ENCODE results near the gene PROP1.
"Not testable (repeated sequence)": the region's sequence is repeated elsewhere in the genome, so short reads cannot be mapped to it uniquely, and the experiment has no call there.

DNA sequence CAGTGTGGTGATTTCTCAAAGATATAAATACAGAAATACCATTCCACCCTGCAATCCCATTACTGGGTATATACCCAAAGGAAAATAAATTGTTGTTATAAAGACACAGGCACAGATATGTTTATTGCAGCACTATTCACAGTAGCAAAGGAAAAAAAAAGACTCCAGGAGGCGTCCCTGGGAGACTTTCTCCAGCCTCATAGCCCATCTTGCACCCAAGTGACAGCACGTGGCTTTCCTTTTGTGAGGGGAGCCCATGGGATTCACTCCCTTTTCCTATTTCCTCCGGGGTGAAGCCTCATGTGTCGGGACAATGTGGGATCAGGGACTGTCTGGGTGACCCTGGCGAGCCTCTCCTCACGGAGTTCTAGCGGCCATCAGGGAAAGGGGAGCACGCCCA lies 18.4 kb downstream of the PROP1 start:
- TF ChIP-seq, protein P1, sequence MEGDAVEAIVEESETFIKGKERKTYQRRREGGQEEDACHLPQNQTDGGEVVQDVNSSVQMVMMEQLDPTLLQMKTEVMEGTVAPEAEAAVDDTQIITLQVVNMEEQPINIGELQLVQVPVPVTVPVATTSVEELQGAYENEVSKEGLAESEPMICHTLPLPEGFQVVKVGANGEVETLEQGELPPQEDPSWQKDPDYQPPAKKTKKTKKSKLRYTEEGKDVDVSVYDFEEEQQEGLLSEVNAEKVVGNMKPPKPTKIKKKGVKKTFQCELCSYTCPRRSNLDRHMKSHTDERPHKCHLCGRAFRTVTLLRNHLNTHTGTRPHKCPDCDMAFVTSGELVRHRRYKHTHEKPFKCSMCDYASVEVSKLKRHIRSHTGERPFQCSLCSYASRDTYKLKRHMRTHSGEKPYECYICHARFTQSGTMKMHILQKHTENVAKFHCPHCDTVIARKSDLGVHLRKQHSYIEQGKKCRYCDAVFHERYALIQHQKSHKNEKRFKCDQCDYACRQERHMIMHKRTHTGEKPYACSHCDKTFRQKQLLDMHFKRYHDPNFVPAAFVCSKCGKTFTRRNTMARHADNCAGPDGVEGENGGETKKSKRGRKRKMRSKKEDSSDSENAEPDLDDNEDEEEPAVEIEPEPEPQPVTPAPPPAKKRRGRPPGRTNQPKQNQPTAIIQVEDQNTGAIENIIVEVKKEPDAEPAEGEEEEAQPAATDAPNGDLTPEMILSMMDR (IDR thresholded peaks at IDR 0.05 in 4 of 5, conservative IDR thresholded peaks at IDR 0.05 in 1 of 5), result not testable (repeated sequence)
- not testable (repeated sequence) for TF ChIP-seq POLR2A (IDR thresholded peaks at IDR 0.05)
